Left cardiac atrium (tissue), 4 donors: ENCODE measurements around the gene CTCFL. TPM values are rescaled to one million over a fixed set of nuclear protein-coding genes. Genes with fewer than 3 reads are reported as not detected.
"Not testable (repeated sequence)": the region's sequence is repeated elsewhere in the genome, so short reads cannot be mapped to it uniquely, and the experiment has no call there.

Experiments
- ATAC-seq, 2 donors: fragments of 200-7000 bp; cut with Tn5 transposase; one replicate each; pipeline ENCODE4 v1.9.1; 2020; ENCODE audit warnings: mild to moderate bottlenecking in 2 of 2, moderate library complexity in 2 of 2
- DNase-seq: peaks from one replicate; pipeline ENCODE4 v3.0.0-alpha.2; 2020
- intact Hi-C, 2 donors: fragments of 100-400 bp; cut with DNase I; formaldehyde crosslinking; loops; one replicate each; pipeline versions ENCODE4 v1.14.1 to v1.15.1; 2022 to 2023
- total RNA-seq, 2 donors: library from RNA; stranded (reverse); fragmentation: NEBNext Ultra II Directional; extraction: Animal tissue kit (Norgen Biotek cat#: 25700); gene quantifications; one replicate each; pipeline ENCODE4 v1.2.1, GENCODE V29; 2021
- donor health status: DM: no; HTN: yes; CAD: no.
- donor health status: DM: no; HTN: yes; CAD: no; lungs with severe emphysema.
- donor health status: DM: yes; HTN: yes; CAD: no.
- donor health status: Dilated cardiomyopathy.

The CTCFL gene
- total RNA-seq, 2 donors from 2014 or later = not detected

DNA sequence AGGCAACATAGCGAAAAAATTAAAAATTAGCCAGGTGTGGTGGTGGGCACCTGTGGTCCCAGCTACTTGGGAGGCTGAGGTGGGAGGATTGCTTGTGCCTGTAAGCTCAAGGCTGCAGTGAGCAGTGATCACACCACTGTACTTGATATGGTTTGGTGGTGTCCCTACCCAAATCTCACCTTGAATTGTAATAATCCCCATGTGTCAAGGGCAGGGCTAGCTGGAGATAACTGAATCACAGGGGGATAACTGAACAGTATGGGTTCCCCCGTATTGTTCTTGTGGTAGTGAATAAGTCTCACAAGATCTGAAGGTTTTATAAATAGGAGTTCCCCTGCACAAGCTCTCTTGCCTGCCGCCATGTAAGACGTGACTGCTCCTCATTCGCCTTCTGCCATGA, 52.5 kb downstream of the CTCFL start:
- ATAC-seq, intact Hi-C loops: not testable (repeated sequence)

GRCh38 chr20:57471496-57472372, 53.2 kb downstream of the CTCFL start:
- DNase-seq (no peak), ATAC-seq (no peak)
- intact Hi-C loops = no loop called here

More for the DNA sequence above, 52.5 kb downstream of the CTCFL start:
- DNase-seq = not testable (repeated sequence)

DNA sequence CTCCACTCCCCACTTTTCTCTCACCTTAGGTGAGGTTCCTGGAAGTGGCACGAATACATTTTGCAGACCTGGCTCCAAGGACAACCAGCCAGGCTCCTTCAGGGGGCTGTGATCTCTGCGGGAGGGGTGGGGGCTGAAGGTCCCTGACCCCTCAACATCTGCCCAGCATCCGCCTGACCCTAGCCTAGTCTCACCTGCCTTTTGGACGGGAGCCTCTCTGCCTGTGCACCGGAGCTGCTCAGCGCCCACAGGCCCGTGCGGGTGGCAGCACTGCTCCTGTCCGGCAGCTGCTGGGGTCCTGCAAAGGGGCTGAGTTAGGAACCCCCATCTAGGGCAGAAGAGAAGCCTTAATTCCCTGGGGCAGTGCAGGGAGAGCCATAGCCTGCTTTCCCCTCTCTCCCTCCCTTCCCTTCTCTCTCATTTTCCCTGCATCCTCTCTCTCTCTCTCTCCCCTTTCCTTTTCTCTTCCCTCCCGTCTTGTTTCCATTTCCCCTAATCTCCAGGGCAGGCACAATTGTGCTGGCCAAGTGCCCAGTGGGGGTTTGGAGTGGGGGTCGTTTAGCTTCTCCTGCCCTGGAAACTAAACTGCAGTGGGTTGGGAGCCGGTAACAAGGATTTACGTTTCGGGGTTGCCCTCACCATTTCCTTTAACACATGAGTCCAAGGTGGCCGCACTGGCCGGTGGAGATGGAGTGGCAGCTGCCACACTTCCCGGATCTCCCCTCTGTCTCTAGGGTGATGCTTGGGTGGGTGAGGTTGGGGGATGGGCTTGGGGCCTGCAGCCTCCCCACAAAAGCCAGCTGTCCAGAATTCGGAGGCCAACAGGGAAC, 54.1 kb downstream of the CTCFL start:
- no peak for ATAC-seq
- no peak for DNase-seq
- intact Hi-C loops = no loop called here

DNA sequence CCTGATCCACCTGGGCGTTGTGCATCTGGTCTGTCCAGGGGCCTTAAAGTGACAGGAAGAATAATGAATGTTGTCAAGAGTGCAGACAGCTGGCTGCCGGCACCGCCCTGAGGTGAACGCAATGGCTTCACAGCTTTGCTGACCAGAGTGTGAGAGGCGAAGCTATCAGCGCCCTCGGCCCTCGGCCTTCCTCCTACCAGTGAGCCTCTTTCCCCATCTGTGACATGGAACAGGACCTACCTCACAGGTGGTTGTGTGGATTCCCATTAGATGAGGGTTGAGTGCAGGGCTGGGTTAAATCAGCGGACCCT, 54.8 kb downstream of the CTCFL start:
- DNase-seq (no peak), ATAC-seq (no peak)
- intact Hi-C loops = no loop called here

DNA sequence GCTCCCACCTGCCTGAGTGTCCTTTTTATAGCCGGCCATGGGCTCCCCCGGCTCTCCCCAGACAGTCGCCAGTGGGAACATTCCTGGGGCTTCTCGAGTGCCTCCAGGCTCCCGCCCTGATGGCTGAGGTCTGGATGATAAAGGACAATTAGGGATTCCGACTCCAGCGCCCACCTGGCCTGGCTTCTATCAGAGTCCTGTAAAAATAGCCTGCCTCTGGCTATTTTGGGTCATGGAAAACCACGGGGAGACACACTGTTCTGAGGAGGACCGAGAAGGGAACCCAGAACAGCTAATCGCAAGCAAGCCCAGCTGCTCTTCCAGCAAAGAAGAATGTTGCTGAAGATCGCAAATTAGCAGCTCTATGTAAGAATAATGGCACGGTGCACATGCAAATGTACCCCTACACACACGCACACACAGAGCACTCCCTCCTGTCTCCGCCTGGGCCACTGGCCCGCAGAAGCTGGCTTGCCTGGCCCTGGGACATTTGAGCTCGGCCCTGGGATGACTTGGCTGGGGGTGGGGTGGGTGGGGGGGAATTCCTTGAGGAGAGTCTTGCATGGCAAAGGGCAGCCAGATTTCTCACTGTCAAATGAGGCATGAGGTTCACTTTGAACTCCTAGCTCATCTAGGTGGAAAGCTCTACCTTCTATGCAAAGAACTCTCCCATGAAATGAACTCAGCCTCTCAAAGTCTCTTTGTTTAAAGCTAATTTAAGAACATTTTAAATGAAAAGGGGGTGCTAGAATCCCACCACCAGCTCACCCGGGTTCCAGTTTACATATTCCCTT, 55.3 kb downstream of the CTCFL start:
- no peak for DNase-seq
- intact Hi-C loops = no loop called here
- peak; percentile 55 to 70 for ATAC-seq

DNA sequence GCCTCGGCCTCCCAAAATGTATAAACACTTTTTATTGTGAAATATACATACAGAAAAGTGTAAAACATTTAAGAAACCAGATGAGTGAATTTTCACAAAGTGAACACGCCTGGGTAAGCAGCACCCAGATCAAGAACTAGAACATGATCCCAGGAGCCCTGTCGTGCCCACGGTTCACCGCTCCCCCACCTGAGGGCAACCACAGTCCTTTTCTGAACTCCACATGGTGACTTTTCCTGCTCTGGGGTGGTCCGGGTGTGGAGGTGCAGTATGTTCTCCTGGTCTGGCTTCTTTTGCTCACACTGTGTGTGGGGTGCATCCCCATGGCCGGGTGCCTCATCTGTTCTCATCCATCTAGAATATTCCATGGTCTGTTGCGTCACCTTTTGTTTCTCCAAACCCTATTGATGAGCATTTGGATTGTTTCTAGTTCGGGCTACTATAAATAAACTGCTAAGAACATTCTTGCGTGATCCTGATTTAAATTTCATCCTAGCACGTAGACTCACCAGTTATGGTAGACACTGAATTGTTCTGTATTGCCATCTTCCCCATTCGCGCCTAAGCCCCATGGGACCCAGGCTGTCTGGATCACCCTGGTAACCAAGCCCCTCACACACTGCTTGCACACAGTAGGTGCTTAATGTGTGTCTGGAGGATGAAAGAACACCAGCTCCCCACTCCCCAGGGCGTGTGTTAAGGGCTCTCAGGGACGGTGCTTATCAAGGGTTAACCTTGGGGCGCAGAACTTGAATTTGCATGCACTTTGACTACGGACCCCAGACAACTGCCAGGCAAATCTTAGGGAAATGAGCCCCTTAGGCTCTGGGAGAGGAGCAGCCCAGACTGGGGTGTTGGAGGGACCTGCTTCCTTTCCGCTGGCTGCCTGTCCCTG, 56.2 kb downstream of the CTCFL start:
- intact Hi-C loops = no loop called here
- DNase-seq (no peak), ATAC-seq (no peak)

DNA sequence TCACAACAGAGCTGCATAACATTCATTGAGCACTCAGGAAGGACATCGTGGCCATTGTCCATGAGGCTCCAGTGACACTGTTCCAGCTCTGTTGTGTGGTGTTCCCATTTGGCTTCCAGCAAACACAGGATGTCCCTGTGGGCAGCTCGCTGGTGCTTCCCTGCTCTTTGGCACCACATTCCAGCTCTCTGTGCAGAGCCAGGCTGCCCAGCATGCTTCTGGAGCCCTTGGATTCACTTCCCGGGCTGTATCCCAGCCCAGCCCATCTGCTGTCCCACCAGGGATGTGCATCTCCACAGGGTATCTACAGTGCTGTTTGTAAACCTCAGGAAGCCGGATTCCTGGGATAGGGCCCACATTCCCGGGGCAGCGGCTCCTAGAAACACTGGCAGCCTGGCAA, 57.2 kb downstream of the CTCFL start:
- intact Hi-C loops = no loop called here
- peak; percentile 38 to 41 for ATAC-seq
- no peak for DNase-seq

- no peak for DNase-seq
- ATAC-seq = no peak
- intact Hi-C loops = no loop called here
Observed at GRCh38 chr20:57465943-57466342, 59.0 kb downstream of the CTCFL start.

GRCh38 chr20:57465486-57465885, 59.5 kb downstream of the CTCFL start:
- ATAC-seq = no peak
- DNase-seq = no peak
- intact Hi-C loops = no loop called here

DNA sequence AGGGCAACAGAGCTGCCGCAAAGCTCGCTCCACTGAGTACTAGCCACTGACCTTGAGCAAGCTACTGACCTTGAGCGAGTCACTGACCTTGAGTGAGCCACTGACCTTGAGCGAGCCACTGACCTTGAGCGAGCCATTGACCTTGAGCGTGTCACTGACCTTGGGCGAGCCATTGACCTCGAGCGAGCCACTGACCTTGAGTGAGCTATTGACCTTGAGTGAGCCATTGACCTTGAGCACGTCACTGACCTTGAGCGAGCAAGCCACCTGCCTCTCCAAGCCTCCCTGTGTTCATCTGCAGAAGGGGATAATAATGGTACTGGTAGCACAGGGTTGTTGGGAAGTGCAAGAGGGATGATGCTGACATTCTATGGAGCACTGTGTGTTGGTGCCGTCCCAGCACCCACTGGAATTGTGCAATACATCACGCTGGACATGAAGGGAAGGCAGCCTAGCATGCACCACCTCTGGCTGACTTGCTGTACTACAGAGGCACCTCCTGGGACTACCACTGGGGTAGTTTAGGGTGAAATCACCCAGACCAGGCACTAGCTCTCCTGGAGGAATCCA, 60.2 kb downstream of the CTCFL start:
- DNase-seq (no peak), ATAC-seq (no peak)
- intact Hi-C loops = no loop called here

- DNase-seq (no peak), ATAC-seq (no peak)
- intact Hi-C loops = no loop called here
Observed at GRCh38 chr20:57462781-57463180, 62.2 kb downstream of the CTCFL start.

- DNase-seq (no peak), ATAC-seq (peak in 1 of 2 donors; percentile 4)
- intact Hi-C loops = no loop called here
Observed at GRCh38 chr20:57461726-57462125, 63.2 kb downstream of the CTCFL start.

GRCh38 chr20:57460781-57461465, 64.0 kb downstream of the CTCFL start:
- no peak for DNase-seq
- peak; percentile 52 to 74 for ATAC-seq
- intact Hi-C loops = no loop called here

DNA sequence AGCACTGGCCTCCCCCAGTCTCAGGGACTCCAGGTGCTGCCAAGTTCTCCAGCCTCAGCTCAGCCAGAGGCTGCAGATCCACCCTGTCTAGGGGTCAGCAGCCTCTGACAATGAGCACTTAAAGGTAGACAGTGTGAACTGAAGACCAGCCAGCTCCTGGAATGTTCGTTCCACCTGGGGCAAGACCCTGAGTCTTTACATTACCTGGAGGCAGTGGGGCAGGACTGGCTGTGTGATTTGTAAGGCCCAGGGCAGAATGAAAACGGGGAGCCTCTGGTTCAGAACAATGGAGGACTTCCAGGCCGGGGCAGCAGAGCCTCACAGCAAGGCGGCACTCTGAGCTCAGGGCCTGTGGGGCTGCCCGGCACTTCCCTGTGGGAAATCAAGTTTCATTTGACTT, 65.0 kb downstream of the CTCFL start:
- intact Hi-C loops = no loop called here
- DNase-seq (no peak), ATAC-seq (no peak)

- ATAC-seq (no peak), DNase-seq (no peak)
- intact Hi-C loops = no loop called here
Observed at GRCh38 chr20:57459278-57459677, 65.7 kb downstream of the CTCFL start.

- intact Hi-C loops = no loop called here
- peak; percentile 38 to 42 for ATAC-seq
- no peak for DNase-seq
Observed at GRCh38 chr20:57458400-57459160, 66.4 kb downstream of the CTCFL start.
